Activated CD4-positive, alpha-beta T cell treated with anti-CD3 and anti-CD28 coated beads, Interleukin-2, amount 50 U/mL, for 16 hours (primary cell): ENCODE data around the gene DFFA.
A peak's percentile ranks its signal among the peaks of the same experiment; 100 is the strongest.
"Not testable (repeated sequence)": the region's sequence is repeated elsewhere in the genome, so short reads cannot be mapped to it uniquely, and the experiment has no call there.

Experiments
- DNase-seq: peaks from one replicate; pipeline ENCODE4 v3.0.0-alpha.2; 2020

The DFFA gene

GRCh38 chr1:10504249-10504648 is 31.9 kb upstream of the DFFA start:
- no peak for DNase-seq

DNA sequence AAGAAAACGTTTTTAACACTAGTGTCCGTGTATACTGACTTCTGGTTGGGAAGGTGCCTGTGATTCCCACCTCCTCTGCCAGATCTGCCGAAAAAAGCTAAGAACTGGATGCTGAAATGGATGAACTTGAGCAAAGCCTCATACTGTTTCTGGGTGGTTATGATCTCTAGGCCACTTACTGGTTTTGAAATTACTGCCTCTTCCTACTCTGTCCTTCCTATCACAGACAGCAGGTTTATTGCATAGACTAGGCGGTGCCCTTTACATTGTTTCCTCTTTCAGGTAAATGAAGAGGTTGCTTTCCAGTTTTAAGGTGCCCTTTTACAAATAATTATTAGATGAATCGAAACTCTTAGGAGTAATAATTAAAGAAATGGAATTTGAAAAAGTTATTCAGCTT is 29.9 kb upstream of the DFFA start:
- peak; percentile 45 for DNase-seq

- peak; percentile 46 for DNase-seq
Observed at GRCh38 chr1:10498231-10498630, 25.9 kb upstream of the DFFA start.

GRCh38 chr1:10497109-10497508 is 24.8 kb upstream of the DFFA start:
- no peak for DNase-seq

DNA sequence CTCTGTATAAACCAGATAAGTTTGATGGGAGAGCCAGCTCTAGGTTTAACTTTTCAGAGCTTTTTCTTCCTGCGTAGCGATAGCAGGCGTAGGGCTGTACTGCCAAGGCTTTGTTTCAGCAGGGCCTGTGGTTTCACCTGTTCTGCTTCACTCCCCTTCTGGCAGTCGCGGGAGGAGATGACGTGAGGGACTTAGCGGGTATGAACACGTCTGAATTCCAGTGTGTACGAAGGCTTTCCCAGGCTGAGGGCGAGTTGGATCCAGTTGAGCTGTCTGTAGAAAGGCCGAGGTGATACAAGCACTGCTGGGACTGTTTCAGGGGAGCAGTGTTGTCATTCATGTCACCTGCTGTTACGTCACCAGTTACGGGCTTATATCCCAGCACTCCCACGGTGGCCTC is 23.6 kb upstream of the DFFA start:
- no peak for DNase-seq

DNA sequence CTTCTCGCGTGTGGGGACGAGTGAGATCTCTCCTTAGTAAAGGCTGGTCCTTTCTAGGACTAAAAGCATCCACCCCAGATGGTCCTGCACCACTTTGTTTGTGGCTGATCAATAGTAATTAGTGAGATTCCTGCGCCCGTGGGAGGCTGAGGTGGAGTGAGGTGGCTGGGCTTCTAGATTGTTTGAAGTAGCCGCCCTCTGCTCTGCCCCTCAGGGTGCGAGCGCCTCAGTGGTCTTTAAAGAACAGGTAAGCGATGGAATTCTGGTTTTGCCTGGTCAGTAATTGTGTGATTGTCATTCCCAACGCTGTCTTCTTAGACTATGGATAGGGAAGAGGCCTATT is 23.1 kb upstream of the DFFA start:
- no peak for DNase-seq

DNA sequence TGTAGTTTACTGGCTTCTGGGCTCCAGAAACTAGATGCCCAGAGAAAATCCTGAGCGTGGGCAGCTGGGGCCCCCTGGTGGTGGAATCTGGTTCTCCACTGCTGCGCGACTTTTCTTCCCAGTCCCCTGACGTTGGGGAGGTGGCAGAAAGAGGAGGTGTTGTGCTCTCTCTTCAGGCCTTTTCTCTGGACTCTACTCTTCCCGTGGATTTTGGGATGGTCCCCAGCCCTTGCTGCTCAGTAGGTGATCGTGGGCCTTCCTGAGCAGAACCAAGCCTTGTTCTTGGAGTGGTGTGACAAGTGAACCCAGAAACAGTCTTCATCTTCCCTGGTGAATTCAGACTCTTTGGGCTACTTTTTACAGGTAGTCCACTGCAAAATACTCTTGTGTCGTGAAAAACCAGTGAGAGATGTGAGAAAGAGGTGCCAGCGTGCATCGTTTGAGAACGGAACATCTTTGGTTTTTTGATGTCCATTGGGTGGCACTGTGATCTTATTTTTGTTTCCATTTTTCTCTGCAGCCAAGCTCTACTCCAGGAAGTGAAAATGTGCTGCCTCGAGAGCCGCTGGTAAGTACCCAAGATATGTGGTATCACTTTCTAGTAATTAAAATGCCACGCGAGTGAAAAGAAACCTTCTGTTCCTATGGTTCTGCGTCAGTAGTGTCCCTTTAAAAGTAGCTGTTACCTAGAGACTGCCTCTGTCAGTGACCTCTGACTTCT is 22.6 kb upstream of the DFFA start:
- DNase-seq: peak; percentile 84

GRCh38 chr1:10494418-10494753 is 22.1 kb upstream of the DFFA start:
- DNase-seq: no peak

- no peak for DNase-seq
Observed at GRCh38 chr1:10490286-10490970, 18.1 kb upstream of the DFFA start.

GRCh38 chr1:10489291-10490055 is 17.1 kb upstream of the DFFA start:
- DNase-seq: no peak

GRCh38 chr1:10484521-10484920 is 12.2 kb upstream of the DFFA start:
- DNase-seq: no peak

DNA sequence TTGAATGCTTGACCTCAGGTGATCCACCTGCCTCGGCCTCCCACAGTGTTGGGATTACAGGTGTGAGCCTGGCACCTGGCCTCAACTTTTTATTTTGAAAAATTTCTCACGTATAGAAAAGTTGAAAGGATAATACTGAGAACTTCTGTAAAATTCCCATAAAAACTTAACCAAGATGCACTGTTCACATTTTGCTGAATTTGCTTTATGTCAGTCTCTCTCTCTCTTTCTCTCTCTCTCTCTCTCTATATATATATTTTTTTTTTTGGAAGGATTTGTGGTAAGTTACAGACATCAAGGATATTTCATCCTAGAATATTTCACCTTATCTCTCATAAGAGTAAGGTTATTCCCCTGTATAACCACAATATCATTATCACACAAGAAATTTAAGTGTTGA is 8.3 kb upstream of the DFFA start:
- no peak for DNase-seq

DNA sequence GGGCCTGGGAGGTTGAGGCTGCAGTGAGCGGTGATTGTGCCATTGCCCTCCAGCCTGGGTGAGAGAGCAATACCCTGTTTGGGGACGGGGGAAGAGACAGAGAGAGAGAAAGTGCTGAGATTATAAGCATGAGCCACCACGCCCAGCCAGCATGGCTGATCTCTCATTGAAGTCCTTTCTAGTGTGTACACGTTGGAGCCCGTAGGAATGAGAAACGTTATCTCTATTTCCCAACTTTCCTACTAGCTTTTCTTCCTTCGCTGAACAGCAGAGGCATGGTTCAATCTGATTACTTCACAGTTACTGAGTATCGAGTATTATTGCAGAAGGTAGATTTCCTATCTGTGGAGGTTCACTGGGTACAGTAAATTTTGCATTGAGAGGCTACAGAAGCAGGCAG is 7.0 kb upstream of the DFFA start:
- DNase-seq: no peak

DNA sequence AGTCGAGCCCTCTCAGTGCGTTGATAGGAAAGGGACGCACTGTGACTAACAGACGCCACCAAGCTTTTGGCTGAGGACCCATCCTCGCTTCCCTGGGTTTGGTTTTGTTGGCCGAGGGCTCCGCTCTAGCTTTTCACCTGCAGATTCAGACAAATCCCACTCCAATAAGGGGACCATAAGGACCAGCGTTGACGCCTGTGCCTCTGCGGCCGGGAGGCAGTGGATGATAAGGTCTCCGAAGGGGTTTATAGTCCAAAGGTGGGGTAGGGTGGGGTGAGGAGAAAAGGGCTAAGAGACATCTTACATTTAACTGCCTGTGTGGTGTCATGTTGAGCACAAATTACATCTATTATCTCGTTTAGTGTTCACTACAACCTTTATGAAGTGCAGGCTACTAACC is 3.2 kb upstream of the DFFA start:
- no peak for DNase-seq

DNA sequence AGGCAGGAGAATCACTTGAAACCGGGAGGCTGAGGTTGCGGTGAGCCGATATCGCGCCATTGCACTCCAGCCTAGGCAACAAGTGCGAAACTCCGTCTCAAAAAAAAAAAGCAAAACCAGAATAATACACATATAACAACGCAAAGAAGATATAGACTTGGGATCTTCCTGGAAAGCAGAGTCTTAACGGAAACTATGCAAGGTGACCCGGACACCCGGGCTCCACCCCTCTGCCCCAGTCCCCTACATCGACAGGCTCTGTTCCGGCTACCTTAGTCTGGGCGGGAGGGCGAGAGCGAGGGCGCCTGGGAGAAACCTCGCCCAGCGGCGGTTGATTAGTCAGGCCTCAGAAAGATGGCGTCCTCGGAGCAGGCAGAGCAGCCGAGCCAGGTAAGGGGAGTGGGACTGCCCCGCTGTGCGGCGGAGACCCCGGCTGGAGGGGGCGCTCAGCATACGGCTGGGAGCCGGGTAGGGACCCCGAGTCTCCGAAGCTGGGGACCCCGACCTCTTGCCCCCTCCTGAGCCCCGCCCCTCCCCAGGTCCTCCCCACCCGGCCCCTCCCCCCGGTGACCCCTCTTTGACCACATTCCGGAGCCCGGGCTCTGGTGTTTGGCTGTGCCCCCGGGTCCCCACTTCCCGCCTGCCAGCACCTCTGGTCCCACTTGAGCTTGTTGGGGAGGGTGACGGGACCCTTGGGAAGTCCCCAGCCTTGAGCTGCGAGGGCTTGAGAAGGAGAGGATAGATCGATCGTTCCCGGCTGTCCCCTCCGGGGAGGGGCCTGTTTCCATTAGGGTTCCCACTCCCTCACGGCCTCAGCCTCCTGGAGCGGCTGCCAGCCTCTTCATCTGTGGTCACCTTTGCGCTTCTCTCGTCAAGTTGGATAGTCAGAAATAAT is 2.5 kb upstream of the DFFA start, which contains the start of gene PEX14:
PEX14 (plus strand) TSS at position 338 of the 895 bp plus-strand sequence; CDS start at position 355, 17 bp downstream.
- DNase-seq: peak; percentile 94

GRCh38 chr1:10474309-10474612 is 1.9 kb upstream of the DFFA start:
- not testable (repeated sequence) for DNase-seq

GRCh38 chr1:10473145-10473765 is 926 bp upstream of the DFFA start:
- DNase-seq: no peak

- DNase-seq: no peak
Observed at GRCh38 chr1:10471411-10472219, 714 bp downstream of the DFFA start.

- DNase-seq: no peak
Observed at GRCh38 chr1:10470043-10470442, 2.3 kb downstream of the DFFA start.

- DNase-seq: no peak
Observed at GRCh38 chr1:10467078-10467477, 5.3 kb downstream of the DFFA start.

DNA sequence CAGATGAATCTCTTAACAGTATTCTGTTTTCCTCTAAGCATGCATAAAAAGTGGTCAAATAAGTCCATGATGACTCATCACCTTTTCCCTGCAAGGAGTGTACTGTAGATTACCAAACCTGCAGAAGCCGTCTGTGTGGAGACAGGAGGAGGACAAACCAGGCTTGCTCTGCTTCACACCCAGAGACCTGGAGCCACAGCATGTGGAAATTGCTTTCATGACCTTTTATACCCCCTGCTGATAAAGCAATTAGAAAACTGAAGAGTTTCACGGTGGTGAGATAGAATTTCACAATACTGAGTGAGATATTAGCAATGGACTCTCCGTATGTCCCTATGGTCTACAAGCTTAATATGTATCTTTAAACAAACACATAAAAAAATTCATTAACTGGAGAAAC is 13.1 kb downstream of the DFFA start:
- DNase-seq: no peak

DNA sequence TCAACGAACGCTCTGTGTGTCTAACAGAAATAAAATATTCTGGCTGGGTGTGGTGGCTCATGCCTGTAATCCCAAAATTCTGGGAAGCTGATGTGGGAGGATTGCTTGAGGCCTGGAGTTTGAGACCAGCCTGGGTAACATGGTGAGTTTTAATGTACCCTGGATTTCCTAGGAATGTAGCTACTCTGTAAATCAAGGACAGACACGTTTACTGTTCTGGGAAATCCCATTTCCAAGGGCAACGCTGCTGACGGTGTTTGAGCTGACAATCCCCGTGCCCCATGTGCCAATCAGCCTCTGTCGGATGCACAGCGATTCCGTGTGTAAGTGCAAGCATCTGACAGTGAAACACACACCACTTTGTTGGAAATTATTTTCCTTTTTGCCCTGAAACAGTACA is 14.5 kb downstream of the DFFA start:
- no peak for DNase-seq
